Measurements from ENCODE around the gene MRPS34.

- TF ChIP-seq ZNF174 (tag by site-specific recombination; IDR thresholded peaks at IDR 0.05): no peak
- peak; percentile 93 for TF ChIP-seq KLF1 (tag by site-specific recombination; IDR thresholded peaks at IDR 0.05)
- TF ChIP-seq, protein P1, sequence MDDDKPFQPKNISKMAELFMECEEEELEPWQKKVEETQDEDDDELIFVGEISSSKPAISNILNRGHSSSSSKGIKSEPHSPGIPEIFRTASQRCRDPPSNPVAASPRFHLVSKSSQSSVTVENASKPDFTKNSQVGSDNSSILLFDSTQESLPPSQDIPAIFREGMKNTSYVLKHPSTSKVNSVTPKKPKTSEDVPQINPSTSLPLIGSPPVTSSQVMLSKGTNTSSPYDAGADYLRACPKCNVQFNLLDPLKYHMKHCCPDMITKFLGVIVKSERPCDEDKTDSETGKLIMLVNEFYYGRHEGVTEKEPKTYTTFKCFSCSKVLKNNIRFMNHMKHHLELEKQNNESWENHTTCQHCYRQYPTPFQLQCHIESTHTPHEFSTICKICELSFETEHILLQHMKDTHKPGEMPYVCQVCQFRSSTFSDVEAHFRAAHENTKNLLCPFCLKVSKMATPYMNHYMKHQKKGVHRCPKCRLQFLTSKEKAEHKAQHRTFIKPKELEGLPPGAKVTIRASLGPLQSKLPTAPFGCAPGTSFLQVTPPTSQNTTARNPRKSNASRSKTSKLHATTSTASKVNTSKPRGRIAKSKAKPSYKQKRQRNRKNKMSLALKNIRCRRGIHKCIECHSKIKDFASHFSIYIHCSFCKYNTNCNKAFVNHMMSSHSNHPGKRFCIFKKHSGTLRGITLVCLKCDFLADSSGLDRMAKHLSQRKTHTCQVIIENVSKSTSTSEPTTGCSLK (tag by site-specific recombination; IDR thresholded peaks at IDR 0.05): no peak
- no peak for TF ChIP-seq ZFP3 (tag by site-specific recombination; IDR thresholded peaks at IDR 0.05; ENCODE audit: low read depth)
- no peak for TF ChIP-seq TCF7L2 (IDR thresholded peaks at IDR 0.05; ENCODE audit: borderline replicate concordance, low read depth, low read length)
- TF ChIP-seq MYNN (tag by site-specific recombination; IDR thresholded peaks at IDR 0.05; ENCODE audit: borderline replicate concordance): no peak
- no peak for TF ChIP-seq ZSCAN18 (tag by site-specific recombination; IDR thresholded peaks at IDR 0.05)
- TF ChIP-seq ZEB2 (tag by site-specific recombination; IDR thresholded peaks at IDR 0.05): no peak
- no peak for TF ChIP-seq ZNF274 (IDR thresholded peaks at IDR 0.05; ENCODE audit: low read length)
- TF ChIP-seq ZNF274 (tag by site-specific recombination; IDR thresholded peaks at IDR 0.05; ENCODE audit: borderline replicate concordance): no peak
- TF ChIP-seq TSHZ1 (tag by site-specific recombination; IDR thresholded peaks at IDR 0.05; ENCODE audit: borderline replicate concordance): no peak
- TF ChIP-seq, protein P2, sequence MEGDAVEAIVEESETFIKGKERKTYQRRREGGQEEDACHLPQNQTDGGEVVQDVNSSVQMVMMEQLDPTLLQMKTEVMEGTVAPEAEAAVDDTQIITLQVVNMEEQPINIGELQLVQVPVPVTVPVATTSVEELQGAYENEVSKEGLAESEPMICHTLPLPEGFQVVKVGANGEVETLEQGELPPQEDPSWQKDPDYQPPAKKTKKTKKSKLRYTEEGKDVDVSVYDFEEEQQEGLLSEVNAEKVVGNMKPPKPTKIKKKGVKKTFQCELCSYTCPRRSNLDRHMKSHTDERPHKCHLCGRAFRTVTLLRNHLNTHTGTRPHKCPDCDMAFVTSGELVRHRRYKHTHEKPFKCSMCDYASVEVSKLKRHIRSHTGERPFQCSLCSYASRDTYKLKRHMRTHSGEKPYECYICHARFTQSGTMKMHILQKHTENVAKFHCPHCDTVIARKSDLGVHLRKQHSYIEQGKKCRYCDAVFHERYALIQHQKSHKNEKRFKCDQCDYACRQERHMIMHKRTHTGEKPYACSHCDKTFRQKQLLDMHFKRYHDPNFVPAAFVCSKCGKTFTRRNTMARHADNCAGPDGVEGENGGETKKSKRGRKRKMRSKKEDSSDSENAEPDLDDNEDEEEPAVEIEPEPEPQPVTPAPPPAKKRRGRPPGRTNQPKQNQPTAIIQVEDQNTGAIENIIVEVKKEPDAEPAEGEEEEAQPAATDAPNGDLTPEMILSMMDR (tag by site-specific recombination; IDR thresholded peaks at IDR 0.05): peak; percentile 85
- no peak for TF ChIP-seq ZNF350 (tag by site-specific recombination; IDR thresholded peaks at IDR 0.05)
- TF ChIP-seq ZNF324 (tag by site-specific recombination; IDR thresholded peaks at IDR 0.05): no peak
These were observed 39.8 kb upstream of the MRPS34 start for GRCh38 chr16:1812732-1813163.
